SK-N-SH (cell line): ENCODE results near the gene GAS2L2.

Experiments
- ELF1 ChIP-seq: IDR thresholded peaks from 2 replicates; pipeline ENCODE4 v1.4.0; 2012
- EP300 ChIP-seq, 2 experiments: IDR thresholded peaks; 2 replicates each; pipeline versions ENCODE4 v1.4.0 to v1.6.1; 2012; ENCODE audit warnings: borderline replicate concordance in 1 of 2, low read depth in 1 of 2, low read length in 1 of 2
- FOXJ3 ChIP-seq: sonication (generic); formaldehyde crosslinking; IDR thresholded peaks from 2 replicates; pipeline ENCODE4 v1.5.1; 2020; ENCODE audit warnings: mild to moderate bottlenecking, missing genetic modification reagents
- NRF1 ChIP-seq: IDR thresholded peaks from 2 replicates; pipeline ENCODE4 v1.6.1; 2012; ENCODE audit warnings: low read depth, mild to moderate bottlenecking, low read length
- RAD21 ChIP-seq: IDR thresholded peaks from 2 replicates; pipeline ENCODE4 v1.6.1; 2012; ENCODE audit warnings: mild to moderate bottlenecking, low read length
- RFX5 ChIP-seq: IDR thresholded peaks from 2 replicates; pipeline ENCODE4 v1.6.1; 2012; ENCODE audit warnings: mild to moderate bottlenecking, improper control_type of control experiment, low read length
- TAF1 ChIP-seq: IDR thresholded peaks from 2 replicates; pipeline ENCODE4 v1.6.1; 2012; ENCODE audit warnings: low read depth, mild to moderate bottlenecking, low read length, moderate library complexity, borderline replicate concordance
- YY1 ChIP-seq: IDR thresholded peaks from 2 replicates; pipeline ENCODE4 v1.4.0; 2012; ENCODE audit warnings: low read depth, mild to moderate bottlenecking
- TF ChIP-seq, protein P1 (sequence below): fragments of 200-600 bp; sonication (generic); IDR thresholded peaks from 2 replicates; pipeline ENCODE4 v1.6.1; 2017; ENCODE audit warnings: antibody characterized with exemption, mild to moderate bottlenecking, moderate library complexity
- TF ChIP-seq, protein P2 (sequence below): IDR thresholded peaks from 2 replicates; pipeline ENCODE4 v1.4.0; 2012; ENCODE audit warnings: low read depth
- TF ChIP-seq, protein P3 (sequence below): IDR thresholded peaks from 2 replicates; pipeline ENCODE4 v1.6.1; 2012; ENCODE audit warnings: mild to moderate bottlenecking, low read depth, low read length, moderate library complexity
- TF ChIP-seq, protein P4 (sequence below): IDR thresholded peaks from 2 replicates; pipeline ENCODE4 v1.4.0; 2012; ENCODE audit warnings: low read depth, borderline replicate concordance
- TF ChIP-seq, protein P5 (sequence below): fragments of 150-350 bp; IDR thresholded peaks from 2 replicates; pipeline ENCODE4 v1.6.1; 2017; ENCODE audit warnings: antibody characterized with exemption, low read length, low read depth, borderline replicate concordance

DNA sequence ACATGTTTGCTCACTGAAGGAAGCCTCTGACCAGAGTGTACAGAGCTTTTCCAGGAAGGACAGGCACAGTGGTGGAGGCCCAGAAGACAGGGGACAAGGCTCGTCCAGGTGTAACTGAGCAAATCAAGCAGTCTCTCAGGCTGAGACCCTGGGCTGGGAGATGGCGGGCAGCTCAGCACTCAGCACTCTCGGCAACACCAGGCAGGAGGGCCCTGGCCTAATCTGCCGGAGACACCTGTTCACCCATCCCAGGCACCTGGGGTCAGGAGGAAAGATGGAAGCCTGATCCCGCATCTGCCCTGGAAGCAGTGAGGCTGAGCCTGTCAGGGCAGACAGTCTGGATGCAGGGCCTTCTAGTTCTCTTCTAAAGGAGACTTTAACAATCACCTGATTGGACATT, 16.8 kb downstream of the GAS2L2 start:
- TF ChIP-seq, protein P1, sequence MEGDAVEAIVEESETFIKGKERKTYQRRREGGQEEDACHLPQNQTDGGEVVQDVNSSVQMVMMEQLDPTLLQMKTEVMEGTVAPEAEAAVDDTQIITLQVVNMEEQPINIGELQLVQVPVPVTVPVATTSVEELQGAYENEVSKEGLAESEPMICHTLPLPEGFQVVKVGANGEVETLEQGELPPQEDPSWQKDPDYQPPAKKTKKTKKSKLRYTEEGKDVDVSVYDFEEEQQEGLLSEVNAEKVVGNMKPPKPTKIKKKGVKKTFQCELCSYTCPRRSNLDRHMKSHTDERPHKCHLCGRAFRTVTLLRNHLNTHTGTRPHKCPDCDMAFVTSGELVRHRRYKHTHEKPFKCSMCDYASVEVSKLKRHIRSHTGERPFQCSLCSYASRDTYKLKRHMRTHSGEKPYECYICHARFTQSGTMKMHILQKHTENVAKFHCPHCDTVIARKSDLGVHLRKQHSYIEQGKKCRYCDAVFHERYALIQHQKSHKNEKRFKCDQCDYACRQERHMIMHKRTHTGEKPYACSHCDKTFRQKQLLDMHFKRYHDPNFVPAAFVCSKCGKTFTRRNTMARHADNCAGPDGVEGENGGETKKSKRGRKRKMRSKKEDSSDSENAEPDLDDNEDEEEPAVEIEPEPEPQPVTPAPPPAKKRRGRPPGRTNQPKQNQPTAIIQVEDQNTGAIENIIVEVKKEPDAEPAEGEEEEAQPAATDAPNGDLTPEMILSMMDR = no peak
- no peak for TF ChIP-seq EP300 (IDR thresholded peaks at IDR 0.05; ENCODE audit: borderline replicate concordance in 1 of 2, low read depth in 1 of 2, low read length in 1 of 2)
- no peak for TF ChIP-seq FOXJ3 (CRISPR knock-in tag)
- TF ChIP-seq, protein P2, sequence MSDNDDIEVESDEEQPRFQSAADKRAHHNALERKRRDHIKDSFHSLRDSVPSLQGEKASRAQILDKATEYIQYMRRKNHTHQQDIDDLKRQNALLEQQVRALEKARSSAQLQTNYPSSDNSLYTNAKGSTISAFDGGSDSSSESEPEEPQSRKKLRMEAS = no peak
- TF ChIP-seq TAF1 = no peak
- TF ChIP-seq RFX5 = no peak
- no peak for TF ChIP-seq YY1
- TF ChIP-seq RAD21 = no peak
- TF ChIP-seq, protein P3, sequence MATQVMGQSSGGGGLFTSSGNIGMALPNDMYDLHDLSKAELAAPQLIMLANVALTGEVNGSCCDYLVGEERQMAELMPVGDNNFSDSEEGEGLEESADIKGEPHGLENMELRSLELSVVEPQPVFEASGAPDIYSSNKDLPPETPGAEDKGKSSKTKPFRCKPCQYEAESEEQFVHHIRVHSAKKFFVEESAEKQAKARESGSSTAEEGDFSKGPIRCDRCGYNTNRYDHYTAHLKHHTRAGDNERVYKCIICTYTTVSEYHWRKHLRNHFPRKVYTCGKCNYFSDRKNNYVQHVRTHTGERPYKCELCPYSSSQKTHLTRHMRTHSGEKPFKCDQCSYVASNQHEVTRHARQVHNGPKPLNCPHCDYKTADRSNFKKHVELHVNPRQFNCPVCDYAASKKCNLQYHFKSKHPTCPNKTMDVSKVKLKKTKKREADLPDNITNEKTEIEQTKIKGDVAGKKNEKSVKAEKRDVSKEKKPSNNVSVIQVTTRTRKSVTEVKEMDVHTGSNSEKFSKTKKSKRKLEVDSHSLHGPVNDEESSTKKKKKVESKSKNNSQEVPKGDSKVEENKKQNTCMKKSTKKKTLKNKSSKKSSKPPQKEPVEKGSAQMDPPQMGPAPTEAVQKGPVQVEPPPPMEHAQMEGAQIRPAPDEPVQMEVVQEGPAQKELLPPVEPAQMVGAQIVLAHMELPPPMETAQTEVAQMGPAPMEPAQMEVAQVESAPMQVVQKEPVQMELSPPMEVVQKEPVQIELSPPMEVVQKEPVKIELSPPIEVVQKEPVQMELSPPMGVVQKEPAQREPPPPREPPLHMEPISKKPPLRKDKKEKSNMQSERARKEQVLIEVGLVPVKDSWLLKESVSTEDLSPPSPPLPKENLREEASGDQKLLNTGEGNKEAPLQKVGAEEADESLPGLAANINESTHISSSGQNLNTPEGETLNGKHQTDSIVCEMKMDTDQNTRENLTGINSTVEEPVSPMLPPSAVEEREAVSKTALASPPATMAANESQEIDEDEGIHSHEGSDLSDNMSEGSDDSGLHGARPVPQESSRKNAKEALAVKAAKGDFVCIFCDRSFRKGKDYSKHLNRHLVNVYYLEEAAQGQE = no peak
- TF ChIP-seq, protein P4, sequence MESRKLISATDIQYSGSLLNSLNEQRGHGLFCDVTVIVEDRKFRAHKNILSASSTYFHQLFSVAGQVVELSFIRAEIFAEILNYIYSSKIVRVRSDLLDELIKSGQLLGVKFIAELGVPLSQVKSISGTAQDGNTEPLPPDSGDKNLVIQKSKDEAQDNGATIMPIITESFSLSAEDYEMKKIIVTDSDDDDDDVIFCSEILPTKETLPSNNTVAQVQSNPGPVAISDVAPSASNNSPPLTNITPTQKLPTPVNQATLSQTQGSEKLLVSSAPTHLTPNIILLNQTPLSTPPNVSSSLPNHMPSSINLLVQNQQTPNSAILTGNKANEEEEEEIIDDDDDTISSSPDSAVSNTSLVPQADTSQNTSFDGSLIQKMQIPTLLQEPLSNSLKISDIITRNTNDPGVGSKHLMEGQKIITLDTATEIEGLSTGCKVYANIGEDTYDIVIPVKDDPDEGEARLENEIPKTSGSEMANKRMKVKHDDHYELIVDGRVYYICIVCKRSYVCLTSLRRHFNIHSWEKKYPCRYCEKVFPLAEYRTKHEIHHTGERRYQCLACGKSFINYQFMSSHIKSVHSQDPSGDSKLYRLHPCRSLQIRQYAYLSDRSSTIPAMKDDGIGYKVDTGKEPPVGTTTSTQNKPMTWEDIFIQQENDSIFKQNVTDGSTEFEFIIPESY = no peak
- TF ChIP-seq ELF1 = no peak
- no peak for TF ChIP-seq NRF1
- TF ChIP-seq, protein P5, sequence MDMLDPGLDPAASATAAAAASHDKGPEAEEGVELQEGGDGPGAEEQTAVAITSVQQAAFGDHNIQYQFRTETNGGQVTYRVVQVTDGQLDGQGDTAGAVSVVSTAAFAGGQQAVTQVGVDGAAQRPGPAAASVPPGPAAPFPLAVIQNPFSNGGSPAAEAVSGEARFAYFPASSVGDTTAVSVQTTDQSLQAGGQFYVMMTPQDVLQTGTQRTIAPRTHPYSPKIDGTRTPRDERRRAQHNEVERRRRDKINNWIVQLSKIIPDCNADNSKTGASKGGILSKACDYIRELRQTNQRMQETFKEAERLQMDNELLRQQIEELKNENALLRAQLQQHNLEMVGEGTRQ = no peak
